CD4-positive, alpha-beta T cell treated with Interferon alpha-2 for 1 hour (primary cell): ENCODE data around the gene SYT15.
"Not testable (repeated sequence)": the region's sequence is repeated elsewhere in the genome, so short reads cannot be mapped to it uniquely, and the experiment has no call there.

Experiments
- DNase-seq, 2 donors: peaks; one replicate each; pipeline ENCODE4 v3.0.0-alpha.2; 2020 to 2022

Gene SYT15

DNA sequence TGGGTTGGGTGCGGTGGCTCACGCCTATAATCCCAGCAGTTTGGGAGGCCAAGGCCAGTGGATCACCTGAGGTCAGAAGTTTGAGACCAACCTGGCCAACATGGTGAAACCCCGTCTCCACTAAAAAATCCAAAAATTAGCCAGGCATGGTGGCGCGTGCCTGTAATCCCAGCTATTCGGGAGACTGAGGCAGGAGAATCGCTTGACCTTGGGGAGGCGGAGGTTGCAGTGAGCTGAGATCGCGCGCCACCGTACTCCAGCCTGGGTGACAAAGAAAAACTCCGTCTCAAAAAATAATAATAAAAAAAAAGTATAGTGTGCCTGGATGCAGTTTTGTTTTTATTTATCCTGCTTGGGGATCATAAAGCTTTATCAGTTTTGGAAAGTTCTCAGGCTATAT lies 14.4 kb downstream of the SYT15 start:
- DNase-seq, result not testable (repeated sequence)

DNA sequence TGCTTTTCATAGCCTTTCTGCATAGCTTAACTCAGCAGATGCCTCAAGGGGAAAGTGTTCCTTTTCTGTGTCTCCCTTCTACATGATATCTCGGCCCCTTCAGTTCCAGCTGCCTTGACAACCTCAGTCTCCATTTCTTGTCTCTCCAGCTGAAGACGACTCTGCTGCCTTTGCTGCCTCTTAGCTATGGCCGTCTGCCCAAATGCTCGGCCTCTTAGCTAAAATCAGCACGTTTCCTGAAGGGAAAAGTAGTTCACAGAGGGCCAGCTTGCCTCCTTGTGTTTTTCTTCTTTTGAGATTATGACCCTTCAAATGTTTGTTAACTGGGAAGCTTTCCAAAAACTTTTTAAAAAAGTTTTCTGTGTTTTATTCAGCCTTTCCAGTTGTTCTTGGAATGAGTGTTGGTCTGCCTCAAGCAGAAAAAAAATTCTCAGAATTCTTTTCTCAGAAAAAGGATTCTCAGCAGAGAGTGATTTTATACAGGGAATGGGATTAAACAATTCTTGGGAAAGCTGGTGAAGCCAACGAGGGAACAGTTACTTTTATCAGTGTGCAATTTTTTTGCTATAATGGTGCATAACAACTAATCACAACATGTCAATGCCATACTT lies 15.6 kb downstream of the SYT15 start:
- DNase-seq, result not testable (repeated sequence)

DNA sequence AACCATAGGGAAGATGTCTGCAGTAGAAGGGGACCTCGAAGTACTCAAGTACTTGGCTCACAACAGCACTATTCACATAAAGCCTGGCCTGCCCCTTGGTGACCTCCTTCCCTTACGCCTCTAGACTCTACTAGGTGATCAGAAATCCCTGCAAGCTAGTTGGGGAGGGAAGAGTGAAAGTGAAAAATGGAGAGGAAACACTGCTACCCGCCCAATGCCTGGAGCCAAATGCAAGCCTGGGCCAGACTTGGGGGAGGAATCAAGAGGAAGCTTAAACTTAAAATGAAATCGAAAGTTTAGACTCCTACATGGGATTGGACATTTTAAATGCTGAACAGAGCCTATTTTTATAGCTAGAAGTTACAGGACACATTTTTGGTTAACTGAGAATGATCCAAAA lies 17.6 kb downstream of the SYT15 start:
- DNase-seq, result not testable (repeated sequence)

DNA sequence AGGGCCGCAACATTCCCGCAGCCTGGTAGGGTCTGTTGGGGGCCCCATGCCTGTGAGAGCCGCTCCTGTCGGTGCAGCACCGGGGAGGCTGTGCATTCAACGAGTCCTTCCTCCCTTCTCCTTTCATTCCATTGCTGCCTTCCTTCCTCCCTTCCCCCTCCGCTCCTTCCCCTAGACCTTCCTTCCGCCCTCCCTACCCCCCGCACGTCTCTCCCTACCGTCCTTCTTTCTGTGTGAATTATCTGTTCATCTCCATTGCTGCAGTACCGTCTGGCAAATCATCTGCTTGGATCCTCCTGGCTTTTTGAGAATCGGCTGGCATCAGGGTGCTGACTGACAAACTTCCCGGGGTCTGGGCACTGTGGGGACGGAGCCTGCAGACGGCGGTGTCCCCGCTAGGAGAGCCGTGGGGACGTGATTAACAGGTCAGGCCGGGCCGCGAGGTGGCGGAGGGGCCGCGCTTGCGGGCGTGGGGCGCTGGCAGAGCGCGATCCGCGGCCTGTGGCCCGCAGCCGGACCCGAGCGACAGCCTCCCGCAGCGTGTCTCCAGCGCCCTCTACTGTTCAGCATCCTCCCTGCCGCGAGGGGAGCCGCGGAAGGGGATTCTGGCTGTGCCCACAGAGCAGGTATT lies 18.8 kb downstream of the SYT15 start:
- DNase-seq, result peak; percentile 47 to 49

DNA sequence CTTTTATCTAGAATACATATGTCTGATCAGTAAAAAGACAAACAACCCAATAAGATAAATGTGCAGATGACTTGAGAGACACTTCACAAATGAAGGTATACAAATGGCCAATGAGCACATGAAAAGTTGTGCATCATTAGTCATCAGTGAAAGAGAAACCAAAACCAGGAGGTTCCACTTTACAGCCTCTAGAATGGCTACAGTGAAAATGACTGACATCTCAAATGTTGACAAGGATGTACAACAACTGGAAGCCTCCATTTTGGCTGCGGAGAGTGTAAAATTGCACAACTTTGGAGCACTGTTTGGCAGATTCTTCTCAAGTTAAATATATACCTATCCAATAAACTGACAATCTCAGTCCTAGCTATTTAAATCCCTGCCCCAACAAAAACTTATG lies 21.6 kb downstream of the SYT15 start:
- not testable (repeated sequence) for DNase-seq

DNA sequence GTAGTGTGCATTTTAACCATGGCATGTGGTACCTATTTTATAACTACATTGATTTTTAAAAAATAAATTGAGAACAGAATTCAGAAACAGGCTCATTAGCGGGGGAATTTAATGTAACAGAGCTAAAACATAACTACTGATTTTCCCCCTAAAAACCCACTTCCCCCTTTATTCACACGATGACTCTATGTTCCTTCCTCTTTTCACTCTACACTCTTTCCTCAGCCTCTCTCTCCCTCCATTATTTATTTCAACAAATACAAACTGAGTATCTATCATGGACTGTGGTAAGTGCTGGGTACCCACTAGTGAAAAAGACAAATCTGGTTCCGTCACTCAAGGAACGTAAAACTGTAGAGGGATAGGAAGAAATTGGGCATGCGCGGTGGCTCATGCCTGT lies 36.6 kb downstream of the SYT15 start:
- DNase-seq, result not testable (repeated sequence)

DNA sequence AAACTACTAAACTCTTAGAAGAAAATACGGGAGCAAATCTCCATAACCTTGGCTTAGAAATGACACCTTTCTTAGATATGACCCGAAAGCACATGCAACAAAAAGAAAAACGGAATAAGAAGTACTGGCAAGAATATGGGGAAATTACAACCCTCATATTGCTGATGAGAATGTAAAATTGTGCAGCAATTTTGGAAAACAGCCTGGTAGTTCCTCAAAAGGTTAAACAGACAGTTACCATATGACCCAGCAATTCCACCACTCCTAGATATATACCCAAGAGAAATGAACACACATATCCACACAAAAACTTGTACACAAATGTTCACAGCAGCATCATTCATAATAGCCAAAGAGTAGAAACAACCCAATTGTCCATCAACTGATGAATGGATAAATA lies 37.3 kb downstream of the SYT15 start:
- DNase-seq, result not testable (repeated sequence)

DNA sequence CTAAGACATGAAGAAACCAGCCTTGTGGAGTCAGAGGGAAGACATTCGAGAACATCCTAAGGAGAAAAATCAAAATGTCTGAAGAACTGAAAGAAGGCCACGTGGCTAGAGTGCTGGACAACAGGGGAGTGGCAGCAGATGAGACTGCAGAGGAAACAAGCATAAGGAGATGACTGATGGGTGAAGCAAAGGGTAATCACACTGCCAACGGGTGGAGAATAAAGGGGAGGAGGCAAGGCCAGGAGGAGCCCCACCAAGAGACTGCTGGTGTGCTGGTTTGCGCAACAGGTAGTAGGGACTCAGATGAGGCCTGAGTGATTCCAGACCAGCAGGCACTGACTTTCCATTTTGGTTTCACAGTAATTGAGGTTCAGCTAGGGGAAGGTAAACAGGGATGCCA lies 38.2 kb downstream of the SYT15 start:
- DNase-seq, result not testable (repeated sequence)

DNA sequence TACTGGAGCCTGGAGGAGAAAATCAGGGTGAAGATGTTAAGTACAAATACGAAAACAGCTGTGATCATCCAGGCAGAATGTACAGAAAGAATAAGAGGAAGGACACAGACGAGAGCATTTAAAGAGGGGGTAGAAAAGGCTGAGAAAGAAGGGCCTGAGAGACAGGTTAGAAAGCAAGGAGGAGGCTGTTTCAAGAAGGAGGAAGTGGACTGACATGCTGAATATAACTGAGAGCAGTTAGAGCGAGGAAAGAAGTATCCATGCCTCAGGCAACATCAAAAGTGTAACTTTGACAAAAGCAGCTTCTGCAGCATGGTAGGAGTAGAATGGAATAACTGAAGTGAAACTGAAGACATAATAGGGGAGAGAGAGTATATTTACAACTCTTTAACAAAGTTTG lies 39.0 kb downstream of the SYT15 start:
- not testable (repeated sequence) for DNase-seq

DNA sequence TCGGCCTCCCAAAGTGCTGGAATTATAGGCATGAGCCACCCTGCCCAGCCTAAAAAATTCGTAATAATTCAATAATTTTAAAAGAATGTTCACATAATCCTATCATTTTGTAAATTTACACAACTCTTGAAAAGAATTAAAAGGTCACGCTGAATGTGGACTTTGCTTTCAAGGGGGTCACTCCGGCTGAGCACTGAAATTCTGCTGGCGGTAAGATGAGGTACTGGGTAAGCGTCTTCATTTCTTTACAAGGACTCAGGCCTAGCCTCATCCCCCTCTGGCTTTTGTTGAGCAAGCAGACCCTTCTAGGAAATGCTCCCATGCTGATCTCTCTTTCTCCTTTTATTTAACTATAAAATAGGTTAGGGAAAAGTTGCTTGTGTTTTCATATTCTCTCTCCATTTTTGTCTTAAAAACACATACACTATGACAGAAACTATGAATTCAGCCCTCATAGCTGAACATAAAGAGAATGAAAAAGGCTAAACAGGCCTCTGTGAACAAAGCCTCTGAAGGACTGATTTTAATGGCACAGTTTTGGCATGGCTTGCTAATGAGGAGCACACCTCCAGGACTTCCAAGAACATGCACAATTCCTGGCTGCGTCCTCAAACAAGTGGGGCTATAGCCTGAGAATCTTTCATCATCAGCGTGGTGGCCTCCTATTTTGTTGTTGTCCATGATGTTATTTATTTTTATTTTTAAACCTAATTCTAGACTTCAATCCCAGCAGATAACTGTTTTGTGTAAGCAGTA lies 45.1 kb downstream of the SYT15 start:
- not testable (repeated sequence) for DNase-seq

DNA sequence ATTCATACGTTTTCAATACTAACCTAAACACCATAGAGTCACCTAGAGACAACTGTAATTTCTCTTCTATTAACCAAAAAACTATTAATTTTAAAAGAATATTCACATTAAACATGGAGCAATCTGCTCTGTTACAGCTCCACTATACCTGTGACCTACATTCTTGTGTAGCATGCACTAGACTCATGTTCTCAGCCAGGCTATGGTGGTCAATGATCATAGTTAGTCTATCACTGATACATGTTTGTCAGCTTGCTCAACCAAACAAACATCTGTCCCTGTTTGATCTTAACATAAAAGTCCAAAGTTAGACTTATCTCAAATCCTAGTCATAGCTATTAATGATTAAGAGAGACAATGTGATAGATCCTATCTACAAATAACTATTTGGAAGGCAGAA lies 50.9 kb downstream of the SYT15 start:
- not testable (repeated sequence) for DNase-seq

DNA sequence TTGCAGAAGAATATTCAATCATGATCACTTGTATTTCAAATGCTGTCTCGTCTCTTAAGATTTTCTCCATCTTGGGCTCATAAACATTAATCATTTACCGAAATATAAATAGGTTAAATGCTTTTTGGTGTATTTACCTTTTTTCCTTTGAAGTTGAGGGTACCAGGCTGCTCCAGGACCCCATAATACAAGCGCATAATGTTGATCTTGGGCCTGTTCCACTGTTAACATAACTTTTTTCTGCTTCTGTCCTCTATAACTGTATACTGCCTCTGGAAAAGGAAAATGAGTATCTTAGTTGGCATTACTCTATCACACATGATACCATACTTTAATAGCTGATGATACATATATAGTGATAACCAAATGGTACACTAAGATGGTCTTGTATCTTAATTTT lies 51.9 kb downstream of the SYT15 start:
- DNase-seq, result not testable (repeated sequence)

DNA sequence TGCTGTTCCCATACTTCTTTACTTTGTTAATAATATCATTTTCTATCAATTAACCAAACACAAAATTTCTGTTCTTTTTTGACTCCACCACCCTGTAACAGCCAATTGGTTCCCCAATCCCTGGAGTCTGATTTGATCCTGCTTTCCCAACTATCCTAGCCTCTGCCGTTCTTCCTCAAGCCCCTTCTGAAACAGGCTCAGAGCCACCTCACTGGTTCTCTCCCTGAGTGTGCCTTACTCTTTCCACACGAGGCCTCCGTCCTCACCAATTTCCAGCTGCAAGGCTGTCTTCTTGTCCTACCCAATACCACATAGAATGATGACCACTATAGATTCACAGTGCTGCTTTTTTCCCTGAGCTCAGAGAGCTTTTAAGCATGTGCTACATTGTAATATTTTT lies 52.8 kb downstream of the SYT15 start:
- not testable (repeated sequence) for DNase-seq

DNA sequence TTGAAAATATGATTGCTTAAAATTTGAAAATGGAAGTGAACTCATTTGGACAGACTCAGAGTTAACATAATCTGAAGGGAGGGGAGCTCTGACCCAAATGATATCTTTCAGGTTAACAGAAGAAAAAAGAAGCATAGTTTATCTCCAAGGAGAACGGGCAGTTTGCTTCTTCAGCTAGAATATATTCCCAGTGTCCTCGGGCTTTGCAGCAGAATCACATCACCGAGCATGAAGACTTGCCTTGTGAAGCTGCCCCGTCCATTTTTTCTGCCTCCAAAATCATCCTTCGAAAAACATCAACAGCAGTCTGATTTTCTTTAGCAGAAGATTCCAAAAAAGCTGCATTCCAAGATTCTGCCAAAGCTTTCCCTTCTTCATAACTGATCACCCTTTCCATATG lies 55.8 kb downstream of the SYT15 start:
- not testable (repeated sequence) for DNase-seq

DNA sequence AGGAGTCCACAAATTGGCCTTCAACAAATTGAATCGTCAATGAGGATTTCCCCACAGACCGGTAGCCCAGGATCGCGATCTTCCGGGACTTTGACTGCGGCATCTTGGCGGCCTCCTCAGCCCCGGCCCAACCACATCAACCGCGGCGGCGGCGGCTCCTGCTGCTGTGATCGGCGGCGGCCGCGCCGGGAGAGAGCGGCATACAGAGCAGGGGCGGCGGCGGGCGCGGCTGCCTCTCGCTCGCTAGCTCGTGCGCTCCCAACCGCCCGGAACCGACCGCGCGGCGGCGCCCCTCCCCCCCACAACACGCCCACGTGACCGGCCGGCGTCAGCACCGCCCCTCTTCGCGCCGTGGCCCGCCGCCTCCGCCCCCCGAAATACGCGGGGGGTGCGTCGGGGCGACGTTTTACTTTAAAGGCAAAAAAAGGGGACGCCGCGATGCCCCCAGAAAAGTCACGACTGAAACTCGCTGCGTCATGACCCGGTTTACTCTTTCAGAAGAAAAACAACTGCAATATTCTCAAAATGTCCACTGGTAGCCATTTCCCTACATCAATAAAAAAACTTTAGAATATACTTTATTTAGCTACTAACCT lies 56.5 kb downstream of the SYT15 start:
- peak in 1 of 2 donors; percentile 26 for DNase-seq

DNA sequence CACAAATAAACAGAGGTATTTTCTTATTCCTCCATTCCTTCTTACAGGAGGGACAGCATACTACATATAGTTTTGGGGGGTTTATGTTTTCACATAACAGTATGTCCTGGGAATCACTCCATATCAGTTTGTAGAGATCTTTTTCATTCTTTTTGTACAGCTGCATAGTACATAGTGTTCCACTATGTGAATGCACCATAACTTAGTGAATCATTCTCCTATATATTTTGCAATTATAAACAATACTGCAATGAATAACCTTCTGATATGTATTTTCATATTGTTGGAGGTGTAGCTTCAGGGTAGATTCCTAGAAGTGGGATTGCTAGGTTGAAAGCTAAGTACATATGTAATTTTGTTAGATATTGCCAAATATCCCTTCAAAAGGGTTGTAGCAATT lies 61.1 kb downstream of the SYT15 start:
- not testable (repeated sequence) for DNase-seq
